Activated CD4-positive, alpha-beta memory T cell treated with anti-CD3 and anti-CD28 coated beads, Interleukin-2, amount 10 ng/mL, durations not matched to agents 7 days and 5 days (primary cell): ENCODE results near the gene TTLL4. TPM values are rescaled to one million over a fixed set of nuclear protein-coding genes. Genes with fewer than 3 reads are reported as not detected.

Experiments used
- CTCF ChIA-PET: fragments of 350-600 bp; sonication (Branson Sonifier 250); formaldehyde crosslinking; loops from one replicate; lab custom pipeline; 2021; ENCODE audit warnings: antibody characterized with exemption, inconsistent platforms; lab: Charles Lee
- POLR2A ChIA-PET: fragments of 350-600 bp; sonication (Branson Sonifier 250); formaldehyde crosslinking; loops from one replicate; lab custom pipeline; 2021; ENCODE audit warnings: antibody characterized with exemption; lab: Charles Lee
- DNase-seq: peaks from one replicate; pipeline ENCODE4 v3.0.0-alpha.2; 2020
- H3K27ac Mint-ChIP-seq: one replicate; pipeline ENCODE4 v1.8.0; 2021; ENCODE audit warnings: mild to moderate bottlenecking, mixed read lengths
- H3K27me3 Mint-ChIP-seq: one replicate; pipeline ENCODE4 v1.8.0; 2021; ENCODE audit warnings: mixed read lengths
- H3K36me3 Mint-ChIP-seq: one replicate; pipeline ENCODE4 v1.8.0; 2021; ENCODE audit warnings: low read depth, mixed read lengths
- H3K4me1 Mint-ChIP-seq: one replicate; pipeline ENCODE4 v1.8.0; 2021; ENCODE audit warnings: mixed read lengths
- H3K4me3 Mint-ChIP-seq: one replicate; pipeline ENCODE4 v1.8.0; 2021; ENCODE audit warnings: mild to moderate bottlenecking, mixed read lengths
- H3K9me3 Mint-ChIP-seq: one replicate; pipeline ENCODE4 v1.8.0; 2021; ENCODE audit warnings: mixed read lengths
- total RNA-seq, 2 experiments: library from RNA; stranded (reverse); gene quantifications; one replicate each; pipeline ENCODE4 v1.2.3, GENCODE V29; 2021

Gene TTLL4
- total RNA-seq, 2 experiments from 2014 or later = 27.6 to 29.2 TPM

DNA sequence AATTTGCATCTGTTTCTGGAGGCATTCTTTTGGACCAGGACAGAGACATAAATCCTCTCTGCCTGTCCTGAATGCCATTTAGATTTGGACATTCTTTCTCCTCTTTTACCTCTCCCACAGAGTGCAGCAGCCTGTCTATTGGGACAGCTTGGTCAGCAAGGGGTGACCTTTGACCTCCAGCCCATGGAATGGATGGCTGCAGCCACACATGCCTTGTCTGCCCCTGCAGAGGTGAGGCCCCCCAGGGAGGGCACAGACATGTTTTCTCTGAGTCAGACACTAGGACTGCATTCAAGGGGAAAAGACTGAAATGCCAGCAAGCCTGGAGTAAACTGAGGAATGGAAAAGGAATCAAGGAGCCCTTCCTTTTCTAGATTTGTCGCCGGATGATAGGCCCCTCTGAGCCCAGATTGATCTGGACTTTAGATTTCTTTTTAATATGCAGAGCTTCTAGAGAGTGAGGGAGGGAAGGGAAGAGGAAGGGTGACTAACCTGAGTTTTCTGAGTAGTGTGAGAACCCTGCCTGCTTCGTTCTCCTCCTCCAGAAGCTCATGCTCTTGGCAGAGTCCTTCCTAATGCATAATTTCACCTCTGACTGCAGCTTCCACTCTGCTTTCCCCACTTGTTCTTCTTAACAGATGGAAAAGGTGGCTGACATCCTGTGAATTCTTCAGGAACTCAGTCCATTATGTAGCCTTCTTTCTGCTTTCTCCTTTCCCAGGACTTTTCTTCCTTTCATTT is 16.1 kb upstream of the TTLL4 start:
- ChIA-PET POLR2A (no interaction called here), CTCF (interaction anchor here (0.7 kb wide), 1 partner anchor 112 kb away, joined by 4 read pairs; no protein-coding TSS in a partner anchor)
- no peak overlapping the region for H3K27ac Mint-ChIP-seq

GRCh38 chr2:218698885-218699284 is 11.8 kb upstream of the TTLL4 start:
- DNase-seq = no peak
- Mint-ChIP-seq H3K4me3 (no peak overlapping the region), H3K27ac (no peak overlapping the region)

More for the DNA sequence above, 16.1 kb upstream of the TTLL4 start:
- Mint-ChIP-seq H3K36me3 (peaks cover 4% of the 10 kb centered on the region), H3K9me3 (no peaks in the 10 kb centered on the region), H3K4me3 (no peak overlapping the region), H3K27me3 (no peaks in the 10 kb centered on the region), H3K4me1 (no peaks in the 10 kb centered on the region)
- DNase-seq = no peak

DNA sequence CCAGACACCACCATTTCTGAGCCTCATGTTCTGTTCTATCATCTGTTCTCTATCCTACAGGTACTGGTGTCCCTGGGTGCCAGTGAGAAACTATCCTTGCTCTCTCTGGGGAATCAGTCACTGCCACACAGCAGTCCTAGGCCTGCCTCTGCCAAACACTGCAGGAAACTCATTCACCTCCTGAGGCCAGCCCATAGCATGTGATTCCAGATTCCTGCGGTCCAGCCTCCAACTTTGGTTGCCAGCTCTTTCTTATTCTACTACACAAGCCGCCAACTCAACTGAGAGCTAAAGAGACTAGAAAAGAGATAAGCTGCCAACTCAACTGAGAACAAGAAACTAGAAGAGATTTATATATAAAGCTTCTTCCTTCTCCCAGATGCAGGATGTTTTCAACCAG is 8.8 kb upstream of the TTLL4 start:
- CTCF ChIA-PET = interaction anchor here (1.0 to 2.8 kb wide), 3 partner anchors 9 to 146 kb away, joined by 3 to 12 read pairs (median 9); partner anchors contain the start of gene TTLL4
- Mint-ChIP-seq H3K4me3 (no peak overlapping the region), H3K27me3 (no peaks in the 10 kb centered on the region), H3K27ac (no peak overlapping the region), H3K9me3 (no peaks in the 10 kb centered on the region), H3K36me3 (no peaks in the 10 kb centered on the region), H3K4me1 (peaks cover under 1% of the 10 kb centered on the region)
- POLR2A ChIA-PET = no interaction called here
- no peak for DNase-seq

More at GRCh38 chr2:218698885-218699284, 11.8 kb upstream of the TTLL4 start:
- no peaks in the 10 kb centered on the region for H3K9me3 Mint-ChIP-seq
- CTCF ChIA-PET = interaction anchor here (1.1 to 1.5 kb wide), 3 partner anchors 11 to 12 kb away, joined by 3 to 6 read pairs (median 3); no protein-coding TSS in a partner anchor
- no peaks in the 10 kb centered on the region for H3K36me3 Mint-ChIP-seq
- POLR2A ChIA-PET = interaction anchor here (0.8 to 1.7 kb wide), 3 partner anchors 9 to 11 kb away, joined by 3 to 6 read pairs (median 4); partner anchors contain the start of gene TTLL4
- H3K27me3 Mint-ChIP-seq = no peaks in the 10 kb centered on the region
- no peaks in the 10 kb centered on the region for H3K4me1 Mint-ChIP-seq

GRCh38 chr2:218703341-218703740 is 7.3 kb upstream of the TTLL4 start:
- CTCF ChIA-PET = interaction anchor here (1.1 to 2.8 kb wide), 3 partner anchors 7 to 24 kb away, joined by 3 to 12 read pairs (median 9); partner anchors contain the start of gene TTLL4
- no peak for DNase-seq
- Mint-ChIP-seq H3K9me3 (no peaks in the 10 kb centered on the region), H3K27ac (no peak overlapping the region), H3K4me1 (peaks cover 16% of the 10 kb centered on the region), H3K36me3 (no peaks in the 10 kb centered on the region), H3K4me3 (no peak overlapping the region), H3K27me3 (no peaks in the 10 kb centered on the region)
- POLR2A ChIA-PET = no interaction called here

GRCh38 chr2:218708086-218708485 is 2.5 kb upstream of the TTLL4 start:
- Mint-ChIP-seq H3K9me3 (no peaks in the 10 kb centered on the region), H3K27me3 (no peaks in the 10 kb centered on the region), H3K27ac (peak overlapping the region; percentile 52), H3K4me1 (peaks cover 47% of the 10 kb centered on the region), H3K36me3 (no peaks in the 10 kb centered on the region), H3K4me3 (no peak overlapping the region)
- ChIA-PET POLR2A (interaction anchor here (1.1 to 2.1 kb wide), 6 partner anchors 9 to 311 kb away, joined by 3 to 13 read pairs (median 4); partner anchors contain the start of genes BCS1L, RNF25, STK36 and ZNF142), CTCF (interaction anchor here (0.7 to 2.2 kb wide), 11 partner anchors 15 to 435 kb away, joined by 3 to 11 read pairs (median 4); partner anchors contain the start of genes BCS1L and ZNF142)
- peak; percentile 32 for DNase-seq

DNA sequence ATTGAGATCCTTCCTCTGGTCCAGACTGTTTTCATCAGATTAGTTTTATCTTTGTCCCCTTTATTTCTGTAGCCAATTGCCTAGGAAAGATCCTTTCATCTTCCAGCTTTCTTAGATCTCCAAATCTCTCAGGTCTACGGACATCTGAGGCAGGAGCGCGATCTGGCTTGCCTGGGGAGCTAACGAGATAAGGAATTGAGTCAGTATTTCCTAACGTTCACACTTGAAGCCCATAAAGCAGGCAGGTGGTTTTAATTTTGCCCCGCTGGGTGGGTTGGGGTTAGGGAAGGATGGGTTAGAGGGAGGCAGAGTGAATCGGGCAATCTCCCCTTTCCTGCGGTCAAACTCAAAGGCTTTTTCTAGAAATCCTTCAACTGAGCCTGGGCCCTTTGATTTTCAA is 727 bp upstream of the TTLL4 start:
- peak overlapping the region; percentile 93 for H3K4me3 Mint-ChIP-seq

GRCh38 chr2:218710334-218710686 is 325 bp upstream of the TTLL4 start:
- Mint-ChIP-seq H3K27me3 (no peaks in the 10 kb centered on the region), H3K36me3 (peaks cover 4% of the 10 kb centered on the region), H3K4me1 (peaks cover 60% of the 10 kb centered on the region), H3K27ac (no peak overlapping the region), H3K4me3 (peak overlapping the region; percentile 93), H3K9me3 (no peaks in the 10 kb centered on the region)
- ChIA-PET POLR2A (interaction anchor here (0.6 to 1.9 kb wide), 7 partner anchors 12 to 490 kb away, joined by 3 to 18 read pairs (median 6); partner anchors contain the start of genes BCS1L, RNF25, STK36 and ZNF142), CTCF (interaction anchor here (0.6 to 3.4 kb wide), 30 partner anchors 8 to 678 kb away, joined by 3 to 32 read pairs (median 4); partner anchors contain the start of genes BCS1L, DNPEP, RNF25 and STK36)
- DNase-seq = no peak

More for the DNA sequence above, 727 bp upstream of the TTLL4 start:
- Mint-ChIP-seq H3K9me3 (no peaks in the 10 kb centered on the region), H3K4me1 (peaks cover 59% of the 10 kb centered on the region), H3K27ac (no peak overlapping the region), H3K36me3 (peaks cover 4% of the 10 kb centered on the region), H3K27me3 (no peaks in the 10 kb centered on the region)
- ChIA-PET CTCF (interaction anchor here (0.6 to 3.4 kb wide), 28 partner anchors 7 to 480 kb away, joined by 3 to 32 read pairs (median 4); partner anchors contain the start of genes BCS1L, RNF25, STK36 and ZNF142), POLR2A (interaction anchor here (0.6 to 1.9 kb wide), 7 partner anchors 12 to 490 kb away, joined by 3 to 18 read pairs (median 6); partner anchors contain the start of genes BCS1L, RNF25, STK36 and ZNF142)
- no peak for DNase-seq

DNA sequence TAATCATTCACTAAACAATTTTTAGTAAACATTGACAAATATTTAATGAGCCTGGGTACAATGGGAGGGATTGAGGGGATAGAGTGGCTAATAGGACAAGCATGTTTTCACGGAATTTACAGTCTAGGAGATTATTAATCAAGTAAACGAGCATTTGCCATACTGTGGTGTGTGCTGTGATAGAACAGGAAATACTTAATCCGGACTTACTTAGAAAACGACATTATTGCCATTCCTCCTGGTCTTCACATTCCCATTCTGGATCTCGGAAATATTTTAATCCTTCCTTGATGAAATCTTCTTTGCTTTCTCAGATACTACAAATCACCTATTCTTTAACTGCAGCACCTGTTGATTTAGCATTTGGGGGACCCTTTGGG is 905 bp downstream of the TTLL4 start:
- POLR2A ChIA-PET = interaction anchor here (0.6 to 1.9 kb wide), 6 partner anchors 10 to 377 kb away, joined by 3 to 18 read pairs (median 6); partner anchors contain the start of genes BCS1L, RNF25, STK36 and ZNF142
- H3K4me3 Mint-ChIP-seq = peak overlapping the region; percentile 93
- H3K4me1 Mint-ChIP-seq = peaks cover 63% of the 10 kb centered on the region
- H3K27ac Mint-ChIP-seq = peak overlapping the region; percentile 79
- H3K27me3 Mint-ChIP-seq = no peaks in the 10 kb centered on the region
- CTCF ChIA-PET = interaction anchor here (1.0 to 3.4 kb wide), 10 partner anchors 8 to 448 kb away, joined by 3 to 32 read pairs (median 8); partner anchors contain the start of genes BCS1L and ZNF142
- DNase-seq = no peak
- peaks cover 9% of the 10 kb centered on the region for H3K36me3 Mint-ChIP-seq
- no peaks in the 10 kb centered on the region for H3K9me3 Mint-ChIP-seq

DNA sequence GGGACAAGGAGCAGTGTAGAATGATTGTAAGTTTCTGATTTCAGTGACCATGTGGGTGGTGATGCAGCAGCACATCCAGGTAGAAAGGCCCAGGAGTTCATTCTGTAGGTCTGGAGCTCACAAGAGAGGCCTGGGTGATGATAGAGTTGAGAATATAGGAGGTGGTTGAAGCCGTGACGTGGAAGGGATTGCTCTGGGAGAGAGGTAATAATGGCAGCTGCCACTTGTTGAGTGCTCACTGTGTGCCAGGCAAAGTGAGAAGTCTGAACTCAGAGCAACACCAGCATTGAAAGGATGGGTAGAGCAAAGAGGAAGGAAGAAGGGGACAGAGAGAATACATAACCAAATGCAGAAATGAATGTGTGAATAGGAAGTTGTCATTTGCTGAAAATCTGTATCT is 3.3 kb downstream of the TTLL4 start:
- Mint-ChIP-seq H3K9me3 (no peaks in the 10 kb centered on the region), H3K4me3 (no peak overlapping the region), H3K27me3 (no peaks in the 10 kb centered on the region), H3K36me3 (peaks cover 12% of the 10 kb centered on the region), H3K4me1 (peaks cover 51% of the 10 kb centered on the region), H3K27ac (no peak overlapping the region)
- POLR2A ChIA-PET = no interaction called here
- no peak for DNase-seq
- CTCF ChIA-PET = interaction anchor here (1.0 to 1.4 kb wide), 3 partner anchors 13 to 138 kb away, joined by 3 to 4 read pairs (median 3); no protein-coding TSS in a partner anchor

- no peak for DNase-seq
- Mint-ChIP-seq H3K4me1 (peaks cover 40% of the 10 kb centered on the region), H3K27ac (no peak overlapping the region), H3K36me3 (peaks cover 19% of the 10 kb centered on the region), H3K27me3 (no peaks in the 10 kb centered on the region), H3K4me3 (no peak overlapping the region), H3K9me3 (no peaks in the 10 kb centered on the region)
- ChIA-PET CTCF (no interaction called here), POLR2A (no interaction called here)
Observed at GRCh38 chr2:218716070-218716469, 5.4 kb downstream of the TTLL4 start.

DNA sequence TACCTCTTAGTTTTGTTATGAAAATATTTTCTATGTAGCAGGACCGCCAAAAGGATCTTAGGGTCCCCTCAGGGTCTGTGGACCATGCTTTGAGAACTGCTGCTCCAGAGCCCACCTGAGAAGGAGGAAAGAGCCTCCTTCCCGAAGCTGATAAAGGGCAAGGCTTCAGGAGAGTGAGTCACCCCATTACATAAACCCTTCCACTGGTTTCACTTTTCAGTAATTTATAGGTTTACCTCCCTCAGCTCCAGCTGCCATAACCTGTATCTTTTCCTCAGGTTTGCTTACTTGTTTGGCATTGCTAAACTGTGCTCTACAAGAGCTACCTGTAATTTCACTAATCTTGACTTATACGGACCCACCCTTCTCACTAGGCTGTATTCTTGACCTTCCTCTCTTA is 6.6 kb downstream of the TTLL4 start:
- DNase-seq = no peak
- no peaks in the 10 kb centered on the region for H3K27me3 Mint-ChIP-seq
- POLR2A ChIA-PET = no interaction called here
- no peaks in the 10 kb centered on the region for H3K9me3 Mint-ChIP-seq
- no peak overlapping the region for H3K27ac Mint-ChIP-seq
- peaks cover 28% of the 10 kb centered on the region for H3K4me1 Mint-ChIP-seq
- peaks cover 19% of the 10 kb centered on the region for H3K36me3 Mint-ChIP-seq
- CTCF ChIA-PET = interaction anchor here (1.6 kb wide), 2 partner anchors 10 to 131 kb away, joined by 4 to 7 read pairs; no protein-coding TSS in a partner anchor
- H3K4me3 Mint-ChIP-seq = no peak overlapping the region

- no peak for DNase-seq
- H3K27me3 Mint-ChIP-seq = no peaks in the 10 kb centered on the region
- no peaks in the 10 kb centered on the region for H3K9me3 Mint-ChIP-seq
- POLR2A ChIA-PET = no interaction called here
- no peak overlapping the region for H3K4me3 Mint-ChIP-seq
- H3K36me3 Mint-ChIP-seq = peaks cover 19% of the 10 kb centered on the region
- peaks cover 36% of the 10 kb centered on the region for H3K4me1 Mint-ChIP-seq
- no peak overlapping the region for H3K27ac Mint-ChIP-seq
- CTCF ChIA-PET = interaction anchor here (1.6 kb wide), 2 partner anchors 9 to 130 kb away, joined by 4 to 7 read pairs; no protein-coding TSS in a partner anchor
Observed at GRCh38 chr2:218718058-218718457, 7.4 kb downstream of the TTLL4 start.
